Vagina (tissue), 2 donors: ENCODE measurements around the gene EDDM13.

Experiments used
- CTCF ChIP-seq, 3 experiments: fragments of 450-650 bp in 2 of 3; fragments of 200-600 bp in 1 of 3; sonication (generic) in 1 of 3; IDR thresholded peaks; one replicate each; pipeline ENCODE4 v1.5.1; 2017 to 2019; ENCODE audit warnings: antibody characterized with exemption in 3 of 3, mild to moderate bottlenecking in 2 of 3, moderate library complexity in 2 of 3
- POLR2A ChIP-seq, 2 donors: fragments of 450-650 bp; IDR thresholded peaks; one replicate each; pipeline ENCODE4 v1.6.1; 2017; ENCODE audit warnings: antibody characterized with exemption in 2 of 2, mild to moderate bottlenecking in 2 of 2, moderate library complexity in 2 of 2
- POLR2AphosphoS5 ChIP-seq, 2 donors: sonication (generic); formaldehyde crosslinking; IDR thresholded peaks; one replicate each; pipeline ENCODE4 v1.9.0; 2017; ENCODE audit warnings: antibody characterized with exemption in 2 of 2, mild to moderate bottlenecking in 2 of 2, low read depth in 1 of 2; ENCODE audit not compliant: insufficient read depth in 1 of 2

GRCh38 chr19:56258272-56258671, 14.3 kb upstream of the EDDM13 start:
- TF ChIP-seq CTCF (IDR thresholded peaks at IDR 0.05): no peak
- TF ChIP-seq POLR2AphosphoS5 (IDR thresholded peaks at IDR 0.05; ENCODE audit: insufficient read depth in 1 of 2, low read depth in 1 of 2): no peak
- TF ChIP-seq POLR2A (IDR thresholded peaks at IDR 0.05): no peak
